HG03097 (cell line): ENCODE measurements around the gene QPCTL.
"Not testable (repeated sequence)": the region's sequence is repeated elsewhere in the genome, so short reads cannot be mapped to it uniquely, and the experiment has no call there.

Experiments used
- ATAC-seq: cut with Tn5 transposase; IDR thresholded peaks from one replicate; pipeline ENCODE4 v1.9.1; 2021; ENCODE audit not compliant: unreplicated experiment, low FRiP score

QPCTL gene

DNA sequence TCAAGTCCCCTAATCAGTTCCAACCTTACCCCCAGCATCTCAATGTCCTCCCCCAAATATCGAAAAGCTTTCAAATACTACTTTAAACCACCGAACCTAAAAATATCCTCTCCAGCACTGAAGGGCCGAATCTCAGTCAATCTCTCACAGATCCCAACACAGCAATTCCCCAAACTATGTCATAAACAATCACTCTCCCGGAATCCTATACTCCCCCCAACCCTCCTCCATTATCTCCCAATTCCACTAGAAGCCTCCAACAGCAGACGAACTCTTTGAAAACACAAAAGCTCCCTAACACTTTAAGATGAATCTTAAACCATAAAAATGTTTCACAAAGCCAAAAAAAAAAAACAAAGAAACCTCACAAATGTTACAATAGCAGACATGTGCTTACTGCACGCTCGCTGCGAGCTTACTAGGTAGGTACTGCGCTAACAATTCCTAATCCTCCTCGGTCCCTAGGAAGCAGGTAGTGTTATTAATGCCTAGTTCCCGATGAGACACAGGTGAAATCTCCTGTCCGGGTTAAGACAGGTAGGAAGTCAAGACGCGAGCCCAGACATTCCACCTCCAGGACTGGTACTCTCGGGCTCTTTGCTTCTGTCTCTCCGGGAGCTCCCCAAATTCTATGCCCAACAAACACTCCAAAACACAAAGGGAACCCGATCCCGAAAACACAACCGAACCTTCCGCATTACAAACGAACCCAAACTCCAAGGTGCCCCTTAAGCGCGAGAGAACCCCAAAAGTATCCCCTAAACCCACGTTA, 24.1 kb downstream of the QPCTL start:
- no peak for ATAC-seq

GRCh38 chr19:45717131-45717982, 24.9 kb downstream of the QPCTL start:
- peak; percentile 93 for ATAC-seq

GRCh38 chr19:45717983-45718650, 25.7 kb downstream of the QPCTL start:
- ATAC-seq, result no peak

DNA sequence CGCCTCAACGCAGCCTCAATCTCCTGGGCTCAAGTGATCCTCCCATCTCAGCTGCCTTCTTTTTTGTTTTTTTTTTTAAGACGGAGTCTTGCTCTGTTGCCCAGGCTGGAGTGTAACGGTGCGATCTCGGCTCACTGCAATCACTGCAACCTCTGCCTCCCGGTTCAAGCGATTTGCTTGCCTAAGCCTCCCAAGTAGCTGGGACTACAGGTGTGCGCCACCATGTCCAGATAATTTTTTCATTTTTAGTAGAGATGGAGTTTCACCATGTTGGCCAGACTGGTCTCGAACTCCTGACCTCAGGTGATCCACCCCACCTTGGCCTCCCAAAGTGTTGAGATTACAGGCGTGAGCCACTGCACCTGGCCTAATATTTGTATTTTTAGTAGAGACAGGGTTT, 27.6 kb downstream of the QPCTL start:
- ATAC-seq, result not testable (repeated sequence)

GRCh38 chr19:45728683-45729082, 36.2 kb downstream of the QPCTL start:
- ATAC-seq, result not testable (repeated sequence)

DNA sequence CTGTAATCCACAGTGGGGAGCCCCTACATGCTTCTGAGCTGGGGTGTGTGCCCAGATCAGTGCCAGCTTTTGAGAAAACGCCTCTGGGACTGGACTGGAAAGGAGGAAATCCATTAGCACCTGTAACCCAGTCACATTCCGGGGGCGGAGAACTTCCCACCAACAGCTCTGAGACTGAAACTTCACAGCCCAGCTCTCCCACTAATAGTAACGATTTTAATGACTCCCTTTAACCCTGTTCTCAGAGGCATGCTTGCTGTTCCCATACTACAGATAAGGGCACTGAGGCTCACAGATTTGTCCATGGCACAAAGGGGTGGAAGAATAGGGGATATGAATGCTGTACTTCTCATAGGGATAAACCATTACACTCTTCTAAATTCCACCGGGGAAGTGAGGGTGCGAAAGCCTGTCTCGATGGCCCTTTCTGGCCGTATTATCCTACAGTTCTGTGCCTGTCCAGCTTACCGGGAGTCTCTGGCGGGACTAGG, 37.4 kb downstream of the QPCTL start:
- no peak for ATAC-seq

- ATAC-seq, result peak; percentile 94
Measured at GRCh38 chr19:45730368-45731288, 38.2 kb downstream of the QPCTL start, which contains the start of gene FBXO46. FBXO46 (minus strand) TSS chr19:45730896; CDS start chr19:45713495, 17,401 bp downstream.

- no peak for ATAC-seq
Measured at GRCh38 chr19:45733160-45733810, 40.8 kb downstream of the QPCTL start, which contains the start of gene MEIOSIN. MEIOSIN (plus strand) TSS chr19:45733439; CDS start chr19:45735377, 1,938 bp downstream.

- ATAC-seq, result no peak
Measured at GRCh38 chr19:45739498-45740439, 47.3 kb downstream of the QPCTL start.

GRCh38 chr19:45742969-45743368, 50.5 kb downstream of the QPCTL start:
- ATAC-seq, result no peak

- ATAC-seq, result no peak
Measured at GRCh38 chr19:45745606-45746005, 53.1 kb downstream of the QPCTL start.

DNA sequence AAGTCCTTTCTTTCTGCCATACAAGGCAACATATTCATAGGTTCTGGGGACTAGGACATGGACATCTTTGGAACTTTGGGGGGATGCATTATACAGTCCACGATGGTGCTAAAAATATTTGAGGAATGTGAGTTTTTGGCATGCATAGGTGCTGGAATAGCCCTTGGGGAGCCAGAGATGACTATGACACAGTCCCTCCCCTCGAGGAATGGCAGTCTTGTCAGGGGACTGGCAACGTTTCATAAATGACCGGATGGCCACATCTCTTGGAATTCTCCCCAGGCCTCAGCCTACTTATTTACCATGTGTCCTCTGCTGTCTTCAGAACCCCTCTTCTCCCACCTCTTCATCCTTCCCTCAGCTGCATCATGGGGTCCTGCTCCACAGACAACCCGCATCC, 54.4 kb downstream of the QPCTL start:
- no peak for ATAC-seq

- ATAC-seq, result no peak
Measured at GRCh38 chr19:45747513-45747912, 55.0 kb downstream of the QPCTL start.

GRCh38 chr19:45751483-45751882, 59.0 kb downstream of the QPCTL start:
- ATAC-seq, result not testable (repeated sequence)

DNA sequence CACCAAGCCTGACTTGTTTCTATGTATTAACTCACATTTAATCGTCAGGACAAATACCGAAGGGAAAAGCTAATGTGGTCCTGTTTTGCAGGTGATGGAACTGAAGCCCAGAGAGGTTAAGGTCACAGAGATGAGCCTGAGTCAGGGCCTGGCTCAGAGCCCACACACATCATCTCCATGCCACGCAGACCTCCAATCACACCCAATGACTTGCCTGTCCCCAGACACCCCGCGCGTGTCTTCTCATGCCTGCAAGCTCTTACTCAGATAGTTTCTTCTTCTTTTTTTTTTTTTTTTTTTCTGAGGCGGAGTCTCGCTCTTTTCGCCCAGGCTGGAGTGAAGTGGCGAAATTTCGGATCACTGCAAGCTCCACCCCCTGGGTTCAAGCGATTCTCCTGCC, 60.2 kb downstream of the QPCTL start:
- ATAC-seq, result no peak

- no peak for ATAC-seq
Measured at GRCh38 chr19:45753548-45753947, 61.1 kb downstream of the QPCTL start.
